H9 (cell line): ENCODE measurements around the gene PKP3. TPM values are rescaled to one million over a fixed set of nuclear protein-coding genes. Genes with fewer than 3 reads are reported as not detected.

Experiments used
- DNase-seq: peaks from one replicate; pipeline ENCODE4 v3.0.0-alpha.2; 2017
- H2AFZ ChIP-seq: one replicate; pipeline ENCODE4 v1.6.1; 2013; ENCODE audit warnings: mild to moderate bottlenecking, low read length, control low read depth, moderate library complexity
- H2AK5ac ChIP-seq: 2 replicates; pipeline ENCODE4 v1.6.1; 2013; ENCODE audit warnings: low read length, control low read depth, mixed read lengths; ENCODE audit not compliant: insufficient read length
- H2BK120ac ChIP-seq: one replicate; pipeline ENCODE4 v1.6.1; 2013; ENCODE audit warnings: low read depth, mild to moderate bottlenecking, low read length, control low read depth, inconsistent platforms; ENCODE audit not compliant: poor library complexity, severe bottlenecking
- H2BK12ac ChIP-seq: 2 replicates; pipeline ENCODE4 v1.6.1; 2013; ENCODE audit warnings: low read length, control low read depth, mixed read lengths, low read depth; ENCODE audit not compliant: insufficient read length
- H2BK15ac ChIP-seq: 2 replicates; pipeline ENCODE4 v1.6.1; 2013; ENCODE audit warnings: low read depth, low read length, control low read depth
- H2BK20ac ChIP-seq: one replicate; pipeline ENCODE4 v1.6.1; 2013; ENCODE audit warnings: low read depth, mild to moderate bottlenecking, low read length, control low read depth, inconsistent platforms; ENCODE audit not compliant: poor library complexity, severe bottlenecking
- H2BK5ac ChIP-seq: 2 replicates; pipeline ENCODE4 v1.6.1; 2013; ENCODE audit warnings: low read length, control low read depth, mixed read lengths; ENCODE audit not compliant: insufficient read length
- H3K14ac ChIP-seq: 2 replicates; pipeline ENCODE4 v1.6.1; 2013; ENCODE audit warnings: low read length, control low read depth; ENCODE audit not compliant: insufficient read depth
- H3K18ac ChIP-seq: 2 replicates; pipeline ENCODE4 v1.6.1; 2013; ENCODE audit warnings: low read depth, mild to moderate bottlenecking, mixed read lengths, low read length, control low read depth; ENCODE audit not compliant: insufficient read length
- H3K23ac ChIP-seq: 2 replicates; pipeline ENCODE4 v1.6.1; 2013; ENCODE audit warnings: low read length, control low read depth, mixed read lengths, low read depth; ENCODE audit not compliant: insufficient read length
- H3K23me2 ChIP-seq: 2 replicates; pipeline ENCODE4 v1.6.1; 2013; ENCODE audit warnings: low read depth, mild to moderate bottlenecking, mixed read lengths, low read length, control low read depth; ENCODE audit not compliant: insufficient read length, poor library complexity, severe bottlenecking
- H3K27ac ChIP-seq: 2 replicates; pipeline ENCODE4 v1.5.1; 2013; ENCODE audit warnings: low read length, control low read depth, mixed read lengths, low read depth; ENCODE audit not compliant: insufficient read length
- H3K27me3 ChIP-seq: 2 replicates; pipeline ENCODE4 v1.6.1; 2013; ENCODE audit warnings: low read length, control low read depth, inconsistent platforms; ENCODE audit not compliant: insufficient read depth
- H3K4ac ChIP-seq: 2 replicates; pipeline ENCODE4 v1.6.1; 2013; ENCODE audit warnings: low read depth, mild to moderate bottlenecking, control low read depth, inconsistent platforms, low read length, moderate library complexity
- H3K4me1 ChIP-seq: 2 replicates; pipeline ENCODE4 v1.6.1; 2013; ENCODE audit warnings: low read length, control low read depth, inconsistent platforms; ENCODE audit not compliant: insufficient read depth
- H3K4me2 ChIP-seq: 2 replicates; pipeline ENCODE4 v1.6.1; 2013; ENCODE audit warnings: low read length, control low read depth, mixed read lengths; ENCODE audit not compliant: insufficient read length, insufficient read depth
- H3K56ac ChIP-seq: 2 replicates; pipeline ENCODE4 v1.6.1; 2013; ENCODE audit warnings: low read depth, mild to moderate bottlenecking, mixed read lengths, low read length, control low read depth; ENCODE audit not compliant: insufficient read length
- H3K79me1 ChIP-seq: 2 replicates; pipeline ENCODE4 v1.6.1; 2013; ENCODE audit warnings: low read depth, mild to moderate bottlenecking, moderate library complexity, low read length, control low read depth, inconsistent platforms; ENCODE audit not compliant: insufficient read depth, poor library complexity, severe bottlenecking
- H3K79me2 ChIP-seq: 2 replicates; pipeline ENCODE4 v1.6.1; 2013; ENCODE audit warnings: low read length, control low read depth, inconsistent platforms; ENCODE audit not compliant: insufficient read depth
- H3K9ac ChIP-seq: 2 replicates; pipeline ENCODE4 v1.6.1; 2013; ENCODE audit warnings: low read length, control low read depth, mixed read lengths; ENCODE audit not compliant: insufficient read length; ENCODE audit errors: extremely low read depth
- H3K9me3 ChIP-seq: one replicate; pipeline ENCODE4 v1.6.1; 2013; ENCODE audit warnings: low read depth, low read length, inconsistent platforms; ENCODE audit not compliant: control insufficient read depth
- H3T11ph ChIP-seq: one replicate; pipeline ENCODE4 v1.6.1; 2013; ENCODE audit warnings: mild to moderate bottlenecking, low read length, control low read depth, inconsistent platforms
- H4K20me1 ChIP-seq: one replicate; pipeline ENCODE4 v1.6.1; 2013; ENCODE audit not compliant: control insufficient read depth, insufficient read length, insufficient read depth
- H4K5ac ChIP-seq: 2 replicates; pipeline ENCODE4 v1.6.1; 2013; ENCODE audit warnings: low read depth, mild to moderate bottlenecking, mixed read lengths, low read length, control low read depth; ENCODE audit not compliant: insufficient read length
- H4K8ac ChIP-seq: replicated peaks from 2 replicates; pipeline ENCODE4 v1.6.1; 2013; ENCODE audit warnings: low read length, control low read depth, mixed read lengths, low read depth; ENCODE audit not compliant: insufficient read length
- H4K91ac ChIP-seq: 2 replicates; pipeline ENCODE4 v1.6.1; 2013; ENCODE audit warnings: low read depth, mild to moderate bottlenecking, moderate library complexity, mixed read lengths, low read length, control low read depth; ENCODE audit not compliant: insufficient read length
- H3K27ac Mint-ChIP-seq, 3 experiments: 2 replicates in 2 of 3; 3 replicates in 1 of 3; pipeline ENCODE4 v1.8.0; 2020 to 2021; ENCODE audit warnings: mixed read lengths in 3 of 3, mild to moderate bottlenecking in 1 of 3, moderate library complexity in 1 of 3
- H3K27me3 Mint-ChIP-seq: 2 replicates; pipeline ENCODE4 v1.8.0; 2021; ENCODE audit warnings: low read depth, mild to moderate bottlenecking, moderate library complexity, mixed read lengths
- H3K36me3 Mint-ChIP-seq, 3 experiments: 2 replicates in 2 of 3; 3 replicates in 1 of 3; pipeline ENCODE4 v1.8.0; 2020 to 2021; ENCODE audit warnings: low read depth in 3 of 3, mixed read lengths in 3 of 3; ENCODE audit not compliant: insufficient read depth in 1 of 3
- H3K4me1 Mint-ChIP-seq, 2 experiments: 2 replicates each; pipeline ENCODE4 v1.8.0; 2020; ENCODE audit warnings: mixed read lengths in 2 of 2
- H3K4me3 Mint-ChIP-seq, 2 experiments: 2 replicates in 1 of 2; 3 replicates in 1 of 2; pipeline ENCODE4 v1.8.0; 2020 to 2021; ENCODE audit warnings: mild to moderate bottlenecking in 2 of 2, mixed read lengths in 2 of 2, moderate library complexity in 1 of 2
- H3K9me3 Mint-ChIP-seq, 2 experiments: 2 replicates in 1 of 2; 3 replicates in 1 of 2; pipeline ENCODE4 v1.8.0; 2020; ENCODE audit warnings: mild to moderate bottlenecking in 2 of 2, mixed read lengths in 2 of 2, moderate library complexity in 1 of 2
- WGBS: extraction: QIAGEN DNeasy Blood & Tissue Kit; methylation state at CpG from one replicate; pipeline ENCODE4 v1.1.7; 2013; ENCODE audit warnings: missing lambda C conversion rate, low lambda C conversion rate, mixed read lengths; ENCODE audit not compliant: insufficient read length; ENCODE audit errors: extremely low coverage; 5-methylcytosine and 5-hydroxymethylcytosine counted together
- total RNA-seq: library from RNA; stranded (reverse); gene quantifications from 2 replicates; pipeline ENCODE4 v1.2.1, GENCODE V29; 2021
- TF ChIP-seq, protein P1 (sequence below): fragments of 200-600 bp; sonication (generic); conservative IDR thresholded peaks from 3 replicates; pipeline ENCODE4 v1.8.0; 2021; ENCODE audit warnings: antibody characterized with exemption, mild to moderate bottlenecking

PKP3 gene
- total RNA-seq, 1 experiment from 2014 or later, result 41.7 TPM

DNA sequence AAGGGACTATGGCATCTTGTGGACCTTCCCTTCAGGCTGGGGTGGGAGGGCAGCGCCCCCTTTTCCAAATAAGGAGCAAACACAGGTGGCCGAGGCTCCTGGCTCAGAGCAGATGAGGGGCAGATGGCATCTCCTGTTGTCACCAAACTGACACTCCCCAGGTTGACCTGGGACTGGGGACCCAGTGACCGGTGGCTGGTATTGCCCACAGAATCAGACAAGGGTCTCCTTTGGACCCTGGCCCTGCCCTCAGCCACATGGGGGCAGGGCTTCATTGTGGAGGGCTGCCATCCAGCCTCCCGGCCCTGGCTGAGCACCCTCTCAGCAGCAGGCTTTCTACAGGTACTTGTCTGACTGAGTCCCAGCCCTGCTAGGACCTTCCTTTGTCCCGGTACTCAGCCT lies 21.6 kb downstream of the PKP3 start:
- peak overlapping the region; percentile 33 for H3K4me2 ChIP-seq
- peaks cover 8% of the 10 kb centered on the region for H4K20me1 ChIP-seq
- no peaks in the 10 kb centered on the region; a peak in 1 of 5 replicates for H3K9me3 Mint-ChIP-seq
- no peak overlapping the region for H3K23ac ChIP-seq
- no peak overlapping the region for H3K18ac ChIP-seq
- no peak overlapping the region for H2BK120ac ChIP-seq
- H3K14ac ChIP-seq, result no peak overlapping the region; the same call in 1 of the 2 replicates
- no peak overlapping the region for H2BK20ac ChIP-seq
- H2BK15ac ChIP-seq, result no peak overlapping the region
- no peak overlapping the region for H2BK5ac ChIP-seq
- H3K79me2 ChIP-seq, result no peaks in the 10 kb centered on the region; the same call in 1 of the 2 replicates
- no peaks in the 10 kb centered on the region for H3K79me1 ChIP-seq
- H3K27me3 Mint-ChIP-seq, result peaks cover 20% of the 10 kb centered on the region
- H3K23me2 ChIP-seq, result peaks cover 10% of the 10 kb centered on the region
- H3K36me3 Mint-ChIP-seq, result no peaks in the 10 kb centered on the region; a peak in 1 of 7 replicates
- peaks cover 2% of the 10 kb centered on the region; the same call in 1 of the 2 replicates for H3K4me1 ChIP-seq
- no peak overlapping the region for H2BK12ac ChIP-seq
- H4K8ac ChIP-seq, result no peak overlapping the region
- no peak overlapping the region for H3K27ac Mint-ChIP-seq
- no peak overlapping the region for H2AK5ac ChIP-seq
- no peak overlapping the region for H3T11ph ChIP-seq
- TF ChIP-seq, protein P1, sequence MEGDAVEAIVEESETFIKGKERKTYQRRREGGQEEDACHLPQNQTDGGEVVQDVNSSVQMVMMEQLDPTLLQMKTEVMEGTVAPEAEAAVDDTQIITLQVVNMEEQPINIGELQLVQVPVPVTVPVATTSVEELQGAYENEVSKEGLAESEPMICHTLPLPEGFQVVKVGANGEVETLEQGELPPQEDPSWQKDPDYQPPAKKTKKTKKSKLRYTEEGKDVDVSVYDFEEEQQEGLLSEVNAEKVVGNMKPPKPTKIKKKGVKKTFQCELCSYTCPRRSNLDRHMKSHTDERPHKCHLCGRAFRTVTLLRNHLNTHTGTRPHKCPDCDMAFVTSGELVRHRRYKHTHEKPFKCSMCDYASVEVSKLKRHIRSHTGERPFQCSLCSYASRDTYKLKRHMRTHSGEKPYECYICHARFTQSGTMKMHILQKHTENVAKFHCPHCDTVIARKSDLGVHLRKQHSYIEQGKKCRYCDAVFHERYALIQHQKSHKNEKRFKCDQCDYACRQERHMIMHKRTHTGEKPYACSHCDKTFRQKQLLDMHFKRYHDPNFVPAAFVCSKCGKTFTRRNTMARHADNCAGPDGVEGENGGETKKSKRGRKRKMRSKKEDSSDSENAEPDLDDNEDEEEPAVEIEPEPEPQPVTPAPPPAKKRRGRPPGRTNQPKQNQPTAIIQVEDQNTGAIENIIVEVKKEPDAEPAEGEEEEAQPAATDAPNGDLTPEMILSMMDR, result peak; percentile 19; the same call in 1 of the 3 replicates
- no peak overlapping the region for H4K91ac ChIP-seq
- no peaks in the 10 kb centered on the region; the same call in 1 of the 2 replicates for H3K27me3 ChIP-seq
- H3K4me3 Mint-ChIP-seq, result peak overlapping the region; percentile 75 to 79
- no peak overlapping the region for H3K9ac ChIP-seq
- H3K9me3 ChIP-seq, result no peaks in the 10 kb centered on the region
- no peak overlapping the region for H3K27ac ChIP-seq
- no peak overlapping the region for H3K56ac ChIP-seq
- H3K4ac ChIP-seq, result no peak overlapping the region
- H3K4me1 Mint-ChIP-seq, result peaks cover 17 to 26% of the 10 kb centered on the region in 2 experiments
- no peak overlapping the region for H2AFZ ChIP-seq
- WGBS, result no CpG with 5 or more reads among the region's 5 CpGs
- H4K5ac ChIP-seq, result no peak overlapping the region
- no peak for DNase-seq
